GM12878 (cell line): ENCODE data around the gene RANBP9. TPM values are rescaled to one million over a fixed set of nuclear protein-coding genes. Genes with fewer than 3 reads are reported as not detected.
A peak's percentile ranks its signal among the peaks of the same experiment; 100 is the strongest.

ENCODE experiments used
- BACH1 ChIP-seq: fragments of 450-650 bp; IDR thresholded peaks from 2 replicates; pipeline ENCODE4 v1.6.1; 2017; ENCODE audit warnings: mild to moderate bottlenecking, borderline replicate concordance
- CBX3 ChIP-seq: fragments of 200-600 bp; sonication (generic); IDR thresholded peaks from 2 replicates; pipeline ENCODE4 v1.6.1; 2016; ENCODE audit warnings: low read depth, borderline replicate concordance
- CHD2 ChIP-seq: IDR thresholded peaks from 2 replicates; pipeline ENCODE4 v1.6.1; 2011; ENCODE audit warnings: low read depth, low read length, improper control_type of control experiment, borderline replicate concordance
- CREB1 ChIP-seq: IDR thresholded peaks from 2 replicates; pipeline ENCODE4 v1.6.1; 2012; ENCODE audit warnings: low read depth, mild to moderate bottlenecking, inconsistent platforms
- DPF2 ChIP-seq: fragments of 450-650 bp; IDR thresholded peaks from 2 replicates; pipeline ENCODE4 v1.6.1; 2017; ENCODE audit warnings: mild to moderate bottlenecking
- EP300 ChIP-seq, 2 experiments: fragments of 150-350 bp in 1 of 2; IDR thresholded peaks; 2 replicates each; pipeline ENCODE4 v1.6.1; 2011 to 2012; ENCODE audit warnings: low read depth in 2 of 2, low read length in 2 of 2, borderline replicate concordance in 1 of 2, improper control_type of control experiment in 1 of 2, inconsistent platforms in 1 of 2; ENCODE audit not compliant: control insufficient read depth in 1 of 2
- ETV6 ChIP-seq, 2 experiments: fragments of 450-650 bp in 1 of 2; IDR thresholded peaks in 1 of 2; conservative IDR thresholded peaks in 1 of 2; 2 replicates each; pipeline ENCODE4 v1.6.1; 2014; ENCODE audit warnings: antibody characterized with exemption in 1 of 2, borderline replicate concordance in 1 of 2, low read depth in 1 of 2, mild to moderate bottlenecking in 1 of 2, moderate library complexity in 1 of 2
- FOS ChIP-seq: IDR thresholded peaks from 3 replicates; pipeline ENCODE4 v1.6.1; 2011; ENCODE audit warnings: borderline replicate concordance; ENCODE audit not compliant: insufficient read length; ENCODE audit errors: extremely low read depth
- FOXM1 ChIP-seq: IDR thresholded peaks from 2 replicates; pipeline ENCODE4 v1.6.1; 2012; ENCODE audit warnings: low read depth, mild to moderate bottlenecking, inconsistent platforms, low read length, moderate library complexity
- GATAD2B ChIP-seq: fragments of 450-650 bp; conservative IDR thresholded peaks from 2 replicates; pipeline ENCODE4 v1.6.1; 2017; ENCODE audit warnings: low read depth, mild to moderate bottlenecking, moderate library complexity
- JUND ChIP-seq: IDR thresholded peaks from 2 replicates; pipeline ENCODE4 v1.6.1; 2012; ENCODE audit warnings: low read depth, mild to moderate bottlenecking, low read length, improper control_type of control experiment, moderate library complexity
- LARP7 ChIP-seq: fragments of 450-650 bp; IDR thresholded peaks from 2 replicates; pipeline ENCODE4 v1.6.1; 2017; ENCODE audit warnings: mild to moderate bottlenecking
- MYC ChIP-seq: IDR thresholded peaks from 2 replicates; pipeline ENCODE4 v1.6.1; 2011; ENCODE audit warnings: mild to moderate bottlenecking, low read length, moderate library complexity, inconsistent platforms; ENCODE audit not compliant: insufficient read depth, insufficient replicate concordance, insufficient read length, severe bottlenecking
- NBN ChIP-seq: fragments of 450-650 bp; IDR thresholded peaks from 2 replicates; pipeline ENCODE4 v1.6.1; 2016
- NR2C2 ChIP-seq: IDR thresholded peaks from 2 replicates; pipeline ENCODE4 v1.6.1; 2011; ENCODE audit warnings: borderline replicate concordance, low read depth; ENCODE audit not compliant: control insufficient read depth, insufficient read length
- POLR2AphosphoS2 ChIP-seq: IDR thresholded peaks from 2 replicates; pipeline ENCODE4 v1.6.1; 2011; ENCODE audit warnings: low read depth, mild to moderate bottlenecking, low read length, improper control_type of control experiment, moderate library complexity
- POLR2AphosphoS5 ChIP-seq: IDR thresholded peaks from 2 replicates; pipeline ENCODE4 v1.6.1; 2011; ENCODE audit warnings: mild to moderate bottlenecking, low read length, inconsistent platforms
- RFX5 ChIP-seq: IDR thresholded peaks from 2 replicates; pipeline ENCODE4 v1.6.1; 2011; ENCODE audit warnings: low read depth, low read length, improper control_type of control experiment
- SMAD5 ChIP-seq: IDR thresholded peaks from 2 replicates; pipeline ENCODE4 v1.6.1; 2016; ENCODE audit warnings: antibody characterized with exemption, low read depth
- SMARCA5 ChIP-seq: fragments of 450-650 bp; IDR thresholded peaks from 2 replicates; pipeline ENCODE4 v1.6.1; 2017; ENCODE audit warnings: mild to moderate bottlenecking
- polyA plus RNA-seq, 11 experiments: library from polyadenylated mRNA; depleted of rRNA in 4 of 11; unstranded in 6 of 11; stranded (reverse) in 5 of 11; fragments of >200 nt; fragmentation: Nextera tagmentation in 4 of 11; fragmentation: Illumina TruSeq in 1 of 11; extraction: Ambion mirVana in 4 of 11; extraction: Trizol in 1 of 11; gene quantifications; 1 replicate in 1 of 11; 2 replicates in 10 of 11; pipeline versions ENCODE4 v1.2.1 to v1.2.3, GENCODE V29; 2011 to 2016; ENCODE audit warnings: inconsistent platforms in 2 of 11, missing spikeins in 2 of 11, low read depth in 1 of 11
- total RNA-seq, 4 experiments: library from RNA; depleted of rRNA in 3 of 4; stranded (reverse); fragments of >200 nt in 3 of 4; fragmentation: Illumina TruSeq in 1 of 4; extraction: Trizol in 1 of 4; gene quantifications; 2 replicates each; pipeline versions ENCODE4 v1.2.1 to v1.2.3, GENCODE V29; 2013 to 2021
- TF ChIP-seq, protein P1 (sequence below): fragments of 450-650 bp; IDR thresholded peaks from 2 replicates; pipeline ENCODE4 v1.6.1; 2017; ENCODE audit warnings: mild to moderate bottlenecking, moderate library complexity
- TF ChIP-seq, protein P2 (sequence below): fragments of 450-650 bp; IDR thresholded peaks from 2 replicates; pipeline ENCODE4 v1.6.1; 2017; ENCODE audit warnings: borderline replicate concordance
- TF ChIP-seq, protein P3 (sequence below): fragments of 450-650 bp; IDR thresholded peaks from 2 replicates; pipeline ENCODE4 v1.6.1; 2017; ENCODE audit warnings: low read depth, mild to moderate bottlenecking, moderate library complexity

The RANBP9 gene
- total and polyA plus RNA-seq, 10 of the 15 experiments (the other 5 are each of a cell fraction or from before 2014, with no cell fraction given) = 3.7 to 43.1 (median 16.2) TPM

DNA sequence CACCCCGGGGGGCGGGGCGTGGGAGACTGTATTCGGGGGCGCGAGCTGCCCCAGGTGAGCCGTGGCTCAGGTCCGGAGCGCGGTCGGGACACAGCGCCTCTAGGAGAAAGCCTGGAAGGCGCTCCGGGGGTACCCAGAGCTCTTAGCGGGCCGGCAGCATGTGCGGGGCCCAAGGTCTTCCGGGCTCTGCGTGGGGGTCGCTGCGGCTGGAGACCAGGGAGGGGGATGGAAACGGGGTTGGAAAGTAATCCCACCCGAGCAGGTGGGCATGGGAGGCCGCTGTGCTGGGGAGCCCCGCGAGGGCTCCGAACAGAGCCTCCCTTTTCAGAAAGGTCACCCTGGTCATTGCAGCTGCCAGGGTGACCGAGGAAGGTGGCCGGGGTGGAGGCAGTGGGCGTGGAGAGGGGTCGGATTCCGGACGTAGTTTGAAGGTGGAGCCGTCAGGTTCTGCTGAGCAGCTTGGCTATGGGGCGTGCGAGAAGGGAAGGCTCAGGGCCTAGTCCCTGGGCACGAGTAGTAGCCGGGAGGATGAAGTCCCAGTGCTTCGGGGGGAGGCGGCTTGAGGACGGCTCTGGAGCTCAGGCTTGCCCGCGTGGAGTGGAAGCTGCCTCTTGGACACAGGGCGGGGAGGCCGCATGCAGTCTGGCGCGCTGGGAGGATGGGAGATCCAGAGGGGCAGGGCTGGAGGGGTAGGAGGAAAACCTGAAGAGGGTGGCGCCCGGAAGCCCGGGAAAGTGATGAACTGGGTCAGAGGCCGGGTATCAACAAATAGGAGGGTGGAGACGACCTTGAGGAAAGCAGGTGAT, 136.9 kb downstream of the RANBP9 start, which contains the start of gene SIRT5 (continued):
- TF ChIP-seq, protein P1, sequence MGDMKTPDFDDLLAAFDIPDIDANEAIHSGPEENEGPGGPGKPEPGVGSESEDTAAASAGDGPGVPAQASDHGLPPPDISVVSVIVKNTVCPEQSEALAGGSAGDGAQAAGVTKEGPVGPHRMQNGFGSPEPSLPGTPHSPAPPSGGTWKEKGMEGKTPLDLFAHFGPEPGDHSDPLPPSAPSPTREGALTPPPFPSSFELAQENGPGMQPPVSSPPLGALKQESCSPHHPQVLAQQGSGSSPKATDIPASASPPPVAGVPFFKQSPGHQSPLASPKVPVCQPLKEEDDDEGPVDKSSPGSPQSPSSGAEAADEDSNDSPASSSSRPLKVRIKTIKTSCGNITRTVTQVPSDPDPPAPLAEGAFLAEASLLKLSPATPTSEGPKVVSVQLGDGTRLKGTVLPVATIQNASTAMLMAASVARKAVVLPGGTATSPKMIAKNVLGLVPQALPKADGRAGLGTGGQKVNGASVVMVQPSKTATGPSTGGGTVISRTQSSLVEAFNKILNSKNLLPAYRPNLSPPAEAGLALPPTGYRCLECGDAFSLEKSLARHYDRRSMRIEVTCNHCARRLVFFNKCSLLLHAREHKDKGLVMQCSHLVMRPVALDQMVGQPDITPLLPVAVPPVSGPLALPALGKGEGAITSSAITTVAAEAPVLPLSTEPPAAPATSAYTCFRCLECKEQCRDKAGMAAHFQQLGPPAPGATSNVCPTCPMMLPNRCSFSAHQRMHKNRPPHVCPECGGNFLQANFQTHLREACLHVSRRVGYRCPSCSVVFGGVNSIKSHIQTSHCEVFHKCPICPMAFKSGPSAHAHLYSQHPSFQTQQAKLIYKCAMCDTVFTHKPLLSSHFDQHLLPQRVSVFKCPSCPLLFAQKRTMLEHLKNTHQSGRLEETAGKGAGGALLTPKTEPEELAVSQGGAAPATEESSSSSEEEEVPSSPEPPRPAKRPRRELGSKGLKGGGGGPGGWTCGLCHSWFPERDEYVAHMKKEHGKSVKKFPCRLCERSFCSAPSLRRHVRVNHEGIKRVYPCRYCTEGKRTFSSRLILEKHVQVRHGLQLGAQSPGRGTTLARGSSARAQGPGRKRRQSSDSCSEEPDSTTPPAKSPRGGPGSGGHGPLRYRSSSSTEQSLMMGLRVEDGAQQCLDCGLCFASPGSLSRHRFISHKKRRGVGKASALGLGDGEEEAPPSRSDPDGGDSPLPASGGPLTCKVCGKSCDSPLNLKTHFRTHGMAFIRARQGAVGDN = peak; percentile 74
- 0 out of 2 replicates have a peak, but pooled peaks have one; percentile 49 for TF ChIP-seq POLR2AphosphoS2
- TF ChIP-seq, protein P2, sequence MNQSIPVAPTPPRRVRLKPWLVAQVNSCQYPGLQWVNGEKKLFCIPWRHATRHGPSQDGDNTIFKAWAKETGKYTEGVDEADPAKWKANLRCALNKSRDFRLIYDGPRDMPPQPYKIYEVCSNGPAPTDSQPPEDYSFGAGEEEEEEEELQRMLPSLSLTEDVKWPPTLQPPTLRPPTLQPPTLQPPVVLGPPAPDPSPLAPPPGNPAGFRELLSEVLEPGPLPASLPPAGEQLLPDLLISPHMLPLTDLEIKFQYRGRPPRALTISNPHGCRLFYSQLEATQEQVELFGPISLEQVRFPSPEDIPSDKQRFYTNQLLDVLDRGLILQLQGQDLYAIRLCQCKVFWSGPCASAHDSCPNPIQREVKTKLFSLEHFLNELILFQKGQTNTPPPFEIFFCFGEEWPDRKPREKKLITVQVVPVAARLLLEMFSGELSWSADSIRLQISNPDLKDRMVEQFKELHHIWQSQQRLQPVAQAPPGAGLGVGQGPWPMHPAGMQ = no peak
- TF ChIP-seq EP300 (IDR thresholded peaks at IDR 0.05; ENCODE audit: borderline replicate concordance in 1 of 2, control insufficient read depth in 1 of 2, low read depth in 2 of 2, low read length in 2 of 2) = 0 out of 4 replicates have a peak, but pooled peaks of 1 of the 2 experiments have one; percentile 2
- TF ChIP-seq JUND = no peak
- peak; percentile 26; the same call in 1 of the 2 replicates for TF ChIP-seq BACH1
- TF ChIP-seq CBX3 = no peak
- TF ChIP-seq GATAD2B = peak; percentile 78
- TF ChIP-seq DPF2 = peak; percentile 45; the same call in 1 of the 2 replicates
- no peak for TF ChIP-seq NR2C2
- no peak for TF ChIP-seq CHD2
- 0 out of 4 replicates have a peak, but pooled peaks of 1 of the 2 experiments have one; percentile 13 for TF ChIP-seq ETV6 (conservative IDR thresholded peaks at IDR 0.05 in 1 of 2, IDR thresholded peaks at IDR 0.05 in 1 of 2; ENCODE audit: borderline replicate concordance in 1 of 2, low read depth in 1 of 2)
- 0 out of 2 replicates have a peak, but pooled peaks have one; percentile 60 for TF ChIP-seq LARP7
- no peak for TF ChIP-seq FOS
- no peak for TF ChIP-seq RFX5
- peak; percentile 48 for TF ChIP-seq POLR2AphosphoS5
- peak; percentile 64 for TF ChIP-seq SMARCA5
- no peak for TF ChIP-seq FOXM1
- TF ChIP-seq MYC = no peak
- TF ChIP-seq, protein P3, sequence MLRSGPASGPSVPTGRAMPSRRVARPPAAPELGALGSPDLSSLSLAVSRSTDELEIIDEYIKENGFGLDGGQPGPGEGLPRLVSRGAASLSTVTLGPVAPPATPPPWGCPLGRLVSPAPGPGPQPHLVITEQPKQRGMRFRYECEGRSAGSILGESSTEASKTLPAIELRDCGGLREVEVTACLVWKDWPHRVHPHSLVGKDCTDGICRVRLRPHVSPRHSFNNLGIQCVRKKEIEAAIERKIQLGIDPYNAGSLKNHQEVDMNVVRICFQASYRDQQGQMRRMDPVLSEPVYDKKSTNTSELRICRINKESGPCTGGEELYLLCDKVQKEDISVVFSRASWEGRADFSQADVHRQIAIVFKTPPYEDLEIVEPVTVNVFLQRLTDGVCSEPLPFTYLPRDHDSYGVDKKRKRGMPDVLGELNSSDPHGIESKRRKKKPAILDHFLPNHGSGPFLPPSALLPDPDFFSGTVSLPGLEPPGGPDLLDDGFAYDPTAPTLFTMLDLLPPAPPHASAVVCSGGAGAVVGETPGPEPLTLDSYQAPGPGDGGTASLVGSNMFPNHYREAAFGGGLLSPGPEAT = peak; percentile 54; the same call in 1 of the 2 replicates
- TF ChIP-seq CREB1 = 0 out of 2 replicates have a peak, but pooled peaks have one; percentile 35
- TF ChIP-seq NBN = peak; percentile 86
- peak; percentile 14; the same call in 1 of the 2 replicates for TF ChIP-seq SMAD5
